ENCODE results near the gene BMPR1B.
"Not testable (repeated sequence)": the region's sequence is repeated elsewhere in the genome, so short reads cannot be mapped to it uniquely, and the experiment has no call there.

The BMPR1B gene

GRCh38 chr4:95049551-95050233 is 291.9 kb downstream of the BMPR1B start:
- no peak for DNase-seq

DNA sequence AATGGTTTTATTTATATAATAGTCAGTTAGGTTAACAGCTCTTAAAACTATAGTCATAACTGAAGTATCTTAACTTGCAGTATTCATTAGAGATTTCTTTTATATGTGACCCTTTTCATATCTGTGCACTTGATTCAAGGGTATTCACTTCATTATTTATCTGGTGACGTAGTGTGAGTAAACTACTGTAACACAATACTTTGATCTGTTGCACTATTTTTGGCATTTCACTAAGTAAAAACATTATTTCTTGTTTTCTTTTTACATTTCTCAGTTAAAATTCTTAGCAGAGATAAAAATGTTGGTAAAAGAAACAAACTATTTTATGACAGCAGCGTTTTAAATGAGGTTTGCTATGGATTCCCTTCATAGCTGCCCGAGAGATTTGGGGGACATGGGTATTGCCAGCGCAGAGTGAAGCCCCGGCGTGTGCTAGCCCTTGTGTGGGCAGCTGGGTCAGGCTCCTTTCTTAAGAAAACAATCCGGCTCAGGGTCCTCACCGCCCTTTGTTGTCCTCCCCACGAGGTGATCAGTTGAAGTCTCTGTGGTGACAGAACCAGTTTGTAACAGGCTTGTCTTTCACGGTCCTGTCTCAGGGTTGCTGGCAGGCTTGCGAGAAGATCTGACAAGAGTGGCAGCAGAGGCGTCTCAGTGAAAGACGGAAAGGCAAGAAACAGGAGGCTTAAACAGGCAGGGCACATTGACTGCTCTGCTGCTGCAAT is 293.4 kb downstream of the BMPR1B start:
- no peak for DNase-seq

- no peak for DNase-seq
Observed at GRCh38 chr4:95051702-95052020, 293.9 kb downstream of the BMPR1B start.

- DNase-seq: no peak
Observed at GRCh38 chr4:95058991-95059390, 301.2 kb downstream of the BMPR1B start.

DNA sequence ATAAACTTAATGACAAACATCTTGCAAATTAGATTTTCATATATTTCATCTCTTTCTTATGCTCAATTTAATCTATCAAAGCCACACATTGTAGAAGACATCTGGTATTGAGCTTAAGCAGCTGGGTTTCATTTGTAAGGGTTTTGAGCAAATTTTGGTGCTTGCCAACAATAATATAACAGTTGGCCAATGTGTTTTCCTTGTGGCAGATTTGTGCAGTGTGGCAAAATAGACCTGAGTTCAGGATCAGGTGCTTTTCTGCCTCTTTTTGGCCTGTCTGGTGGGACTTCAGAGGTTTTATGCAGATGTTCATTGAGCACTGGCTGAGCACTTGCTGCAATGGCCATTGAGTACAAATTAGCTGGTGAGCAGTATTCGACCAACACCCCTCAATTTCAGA is 301.9 kb downstream of the BMPR1B start:
- DNase-seq: no peak

DNA sequence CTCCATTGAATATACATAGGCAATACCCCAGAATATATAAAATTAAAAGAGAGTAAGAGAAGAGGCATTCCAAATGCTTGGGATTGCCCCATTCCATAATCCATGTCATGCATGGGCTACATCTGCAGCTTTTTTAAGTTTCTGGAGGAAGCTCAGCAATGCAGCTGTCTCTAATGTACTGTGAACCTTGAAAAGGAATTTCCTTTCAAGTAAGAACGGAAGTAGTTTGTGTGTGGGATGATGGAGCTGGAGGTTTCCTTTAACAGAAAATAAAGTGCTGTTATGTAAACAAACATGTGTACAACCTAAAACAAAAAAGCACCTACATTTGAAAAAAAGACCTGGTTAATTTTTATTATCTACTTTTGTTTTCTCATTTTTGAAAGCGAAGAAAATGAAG is 303.5 kb downstream of the BMPR1B start:
- DNase-seq: no peak

DNA sequence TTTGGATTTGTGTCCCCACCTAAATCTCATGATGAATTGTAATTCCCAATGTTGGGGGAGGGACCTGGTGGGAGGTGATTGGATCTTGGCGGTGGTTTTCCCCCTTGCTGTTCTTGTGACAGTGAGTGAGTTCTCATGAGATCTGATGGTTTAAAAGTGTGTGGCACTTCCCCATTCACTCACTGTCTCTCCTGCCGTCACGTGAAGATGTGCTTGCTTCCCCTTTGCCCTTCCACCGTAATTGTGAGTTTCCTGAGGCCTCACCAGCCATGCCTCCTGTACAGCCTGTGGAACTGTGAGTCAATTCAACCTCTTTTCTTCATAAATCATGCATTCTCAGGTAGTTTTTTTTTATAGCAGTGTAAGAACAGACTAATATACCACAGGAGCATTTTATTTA is 304.0 kb downstream of the BMPR1B start:
- not testable (repeated sequence) for DNase-seq

DNA sequence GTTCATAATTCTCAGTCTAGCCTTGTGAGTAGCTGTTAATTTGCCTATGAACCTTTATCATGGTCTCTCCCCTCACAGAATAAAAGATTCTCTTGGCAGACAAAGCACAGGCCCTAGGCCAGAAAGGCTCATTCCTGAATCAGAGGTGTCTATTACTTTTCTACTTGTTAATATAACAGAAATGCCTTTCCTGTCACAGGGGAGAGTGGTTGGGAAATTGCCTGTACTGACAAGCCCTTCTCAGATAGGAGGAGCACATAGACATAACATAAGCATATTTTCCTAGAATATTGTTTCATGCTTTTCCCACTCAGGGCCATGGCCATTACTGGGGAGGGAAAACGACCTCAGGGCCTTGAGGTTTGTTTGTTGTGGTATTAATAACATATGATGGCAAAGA is 308.3 kb downstream of the BMPR1B start:
- no peak for DNase-seq

DNA sequence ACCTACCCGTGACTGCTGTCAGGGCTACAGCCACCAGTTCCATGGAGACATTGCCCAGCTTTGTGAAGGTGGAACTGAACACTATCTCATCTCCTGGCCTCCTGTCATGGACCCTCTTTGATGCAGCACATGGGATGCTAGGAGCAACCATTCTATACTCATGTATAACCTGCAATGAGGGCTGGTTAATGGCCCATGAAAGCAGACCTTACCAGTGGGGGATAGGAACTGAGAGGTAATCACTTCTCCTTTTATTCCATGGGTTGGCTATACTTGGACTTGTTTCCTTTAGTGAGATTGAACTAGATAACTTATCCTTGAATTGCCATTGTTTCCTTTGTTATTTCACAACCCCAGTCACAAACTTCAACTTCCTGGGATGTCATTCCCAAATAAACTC is 310.6 kb downstream of the BMPR1B start:
- DNase-seq: no peak

GRCh38 chr4:95068818-95069478 is 311.2 kb downstream of the BMPR1B start:
- DNase-seq: no peak

DNA sequence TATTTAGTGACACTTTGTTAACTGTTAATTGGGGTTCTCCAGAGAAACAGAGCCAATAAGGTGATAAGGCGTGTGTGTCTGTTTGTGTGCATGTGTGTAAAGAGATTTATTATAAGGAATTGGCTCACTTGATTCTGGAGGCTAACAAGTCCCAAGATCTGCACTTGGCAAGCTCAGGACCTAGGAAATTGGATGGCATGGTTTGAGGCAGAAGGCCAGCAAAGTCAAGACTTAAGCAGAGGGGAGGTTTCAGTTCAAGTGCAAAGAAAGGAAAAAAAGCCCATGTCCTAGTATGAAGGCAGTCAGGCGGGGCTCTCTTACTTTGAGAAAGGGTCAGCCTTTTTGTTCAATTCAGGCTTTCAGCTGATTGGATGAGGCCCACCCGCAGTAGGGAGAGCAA is 314.1 kb downstream of the BMPR1B start:
- DNase-seq: no peak

DNA sequence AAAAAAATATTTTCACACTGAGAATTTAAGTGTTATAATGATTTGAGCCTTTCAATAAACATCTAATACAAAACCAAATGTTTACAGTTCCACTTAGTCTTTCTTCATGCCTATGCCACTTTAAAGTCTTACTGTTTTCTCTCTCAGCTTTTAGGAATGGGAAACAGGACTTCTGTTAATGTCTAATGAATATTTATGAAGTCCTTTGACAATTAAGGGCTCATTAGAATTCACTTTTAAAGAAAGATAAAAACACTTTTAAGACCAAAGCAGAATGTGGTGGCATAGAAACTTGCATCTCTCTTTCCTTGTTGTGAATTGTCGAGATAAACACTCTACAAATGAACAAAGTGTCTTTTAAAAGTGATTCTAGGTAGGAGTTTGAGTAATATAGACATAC is 315.9 kb downstream of the BMPR1B start:
- DNase-seq: no peak

GRCh38 chr4:95077864-95078263 is 320.1 kb downstream of the BMPR1B start:
- no peak for DNase-seq

DNA sequence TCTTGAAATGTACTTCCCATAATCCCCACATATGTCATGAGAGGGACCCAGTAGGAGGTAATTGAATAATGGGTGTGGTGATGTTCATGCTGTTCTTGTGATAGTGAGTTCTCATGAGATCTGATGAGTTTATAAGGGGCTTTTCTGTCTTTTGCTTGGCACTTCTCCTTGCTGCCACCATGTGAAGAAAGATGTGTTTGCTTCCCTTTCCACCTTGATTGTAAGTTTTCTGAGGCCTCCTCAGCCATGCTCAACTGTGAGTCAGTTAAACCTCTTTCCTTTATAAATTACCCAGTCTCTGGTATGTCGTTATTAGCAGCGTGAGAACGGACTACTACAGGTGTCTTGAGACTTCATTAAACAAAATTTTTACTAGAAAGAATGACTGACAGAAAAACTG is 323.2 kb downstream of the BMPR1B start:
- DNase-seq: no peak

- no peak for DNase-seq
Observed at GRCh38 chr4:95084584-95084983, 326.8 kb downstream of the BMPR1B start.

DNA sequence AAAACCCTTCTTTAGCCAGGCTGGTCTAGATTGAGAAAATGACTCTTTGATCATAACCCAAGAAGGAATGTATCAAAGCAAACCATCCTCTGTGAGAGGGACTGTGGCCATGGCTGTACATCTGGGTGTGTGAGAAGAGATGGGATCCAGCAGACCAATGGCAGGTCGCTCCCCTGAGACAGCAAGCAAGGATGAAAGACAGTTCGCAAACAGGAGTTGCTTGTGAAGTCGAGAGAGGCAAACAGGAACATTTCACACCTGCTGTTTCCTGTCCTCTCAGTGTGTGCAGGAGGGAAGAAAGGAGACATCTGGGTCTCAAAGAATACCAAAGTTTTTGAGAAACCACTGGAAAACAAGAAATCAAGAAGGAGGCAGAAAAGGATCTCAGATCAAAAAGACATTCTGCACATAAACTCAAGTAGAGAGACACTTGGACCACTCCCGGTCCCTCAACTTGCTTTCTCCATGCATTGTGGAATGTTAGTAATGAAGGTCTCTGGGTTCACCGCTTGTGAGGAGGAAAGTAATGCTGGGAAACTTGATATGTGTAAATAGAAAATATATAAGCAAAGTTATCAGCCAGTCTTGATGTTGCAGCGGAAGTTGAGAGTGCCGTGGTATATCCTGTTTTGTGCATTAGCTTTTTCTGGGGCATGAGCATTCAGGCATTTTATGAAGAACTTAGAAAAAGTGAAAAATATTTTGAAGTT is 327.5 kb downstream of the BMPR1B start:
- DNase-seq: no peak

GRCh38 chr4:95086551-95086950 is 328.8 kb downstream of the BMPR1B start:
- no peak for DNase-seq

DNA sequence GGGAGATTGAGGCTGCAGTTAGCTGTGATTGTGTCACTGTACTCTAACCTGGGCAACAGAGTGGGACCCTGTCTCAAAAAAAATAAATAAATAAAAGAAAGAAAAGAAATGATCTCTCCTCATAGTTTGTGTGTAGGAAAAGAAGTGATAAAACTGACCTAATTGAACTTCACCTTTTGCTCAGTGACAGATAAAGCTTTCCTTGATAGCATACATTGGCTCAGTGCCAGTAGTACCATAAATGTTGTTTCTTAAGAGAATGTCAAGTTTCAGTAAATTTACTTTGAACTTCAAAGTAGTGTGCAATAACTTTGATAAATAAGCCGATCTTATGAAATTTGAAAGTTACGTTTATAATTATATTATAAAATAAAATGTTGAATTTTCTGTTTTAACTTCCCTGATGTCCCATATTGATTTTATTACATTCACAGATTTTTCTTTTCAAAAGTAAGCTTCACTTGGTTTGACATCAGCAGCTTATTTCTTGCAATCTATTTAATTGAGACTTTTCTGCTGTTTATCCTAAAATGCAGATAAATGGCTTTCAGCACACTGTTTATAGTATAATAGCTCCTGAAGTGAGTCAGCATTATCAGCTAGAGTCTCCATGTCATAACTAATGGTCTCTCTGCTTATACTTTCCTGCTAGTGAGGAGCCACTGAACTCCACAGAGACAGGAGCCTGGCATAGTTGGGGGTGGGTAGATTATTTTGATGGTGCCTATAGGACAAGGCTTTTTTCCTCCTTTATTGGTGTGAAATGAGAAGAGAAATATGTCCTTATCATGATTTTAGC is 330.1 kb downstream of the BMPR1B start:
- DNase-seq: no peak

DNA sequence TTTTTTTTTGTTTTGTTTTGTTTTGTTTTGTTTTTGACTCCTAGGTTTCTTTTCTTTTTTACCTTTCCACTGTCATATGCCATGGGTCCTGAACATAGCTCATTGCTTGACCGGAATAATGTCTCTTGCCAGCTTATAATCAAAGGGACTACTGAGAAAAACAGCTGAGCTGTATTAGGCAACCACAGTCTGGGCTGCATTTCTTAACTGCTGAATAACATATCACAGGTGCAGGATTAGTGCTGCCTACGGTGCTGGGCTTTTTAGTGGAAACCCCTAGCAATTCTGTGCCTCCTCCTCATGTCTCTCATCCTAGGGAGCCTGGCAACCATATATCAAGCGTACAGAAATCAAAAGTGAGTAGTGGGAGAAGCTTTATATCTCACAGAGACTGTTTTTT is 333.5 kb downstream of the BMPR1B start:
- no peak for DNase-seq

GRCh38 chr4:95092766-95093165 is 335.0 kb downstream of the BMPR1B start:
- DNase-seq: no peak

DNA sequence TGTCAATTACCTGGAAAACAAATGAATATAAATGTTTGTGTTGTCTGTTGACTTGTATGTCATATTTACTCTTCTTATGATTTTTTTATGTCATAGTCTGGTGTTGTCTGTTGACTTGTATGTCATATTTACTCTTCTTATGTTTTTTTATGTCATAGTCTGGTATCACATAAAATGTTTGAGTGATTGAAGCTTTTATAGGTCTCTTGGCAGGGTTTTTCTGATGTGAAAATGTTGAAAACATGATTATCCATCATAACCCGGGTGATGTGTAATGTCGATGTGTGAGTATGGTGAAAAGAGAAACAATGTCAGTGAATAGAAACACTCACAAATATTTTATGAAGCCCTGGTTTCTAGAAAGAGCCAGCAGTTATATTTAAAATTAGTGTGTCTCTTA is 335.7 kb downstream of the BMPR1B start:
- DNase-seq: no peak

DNA sequence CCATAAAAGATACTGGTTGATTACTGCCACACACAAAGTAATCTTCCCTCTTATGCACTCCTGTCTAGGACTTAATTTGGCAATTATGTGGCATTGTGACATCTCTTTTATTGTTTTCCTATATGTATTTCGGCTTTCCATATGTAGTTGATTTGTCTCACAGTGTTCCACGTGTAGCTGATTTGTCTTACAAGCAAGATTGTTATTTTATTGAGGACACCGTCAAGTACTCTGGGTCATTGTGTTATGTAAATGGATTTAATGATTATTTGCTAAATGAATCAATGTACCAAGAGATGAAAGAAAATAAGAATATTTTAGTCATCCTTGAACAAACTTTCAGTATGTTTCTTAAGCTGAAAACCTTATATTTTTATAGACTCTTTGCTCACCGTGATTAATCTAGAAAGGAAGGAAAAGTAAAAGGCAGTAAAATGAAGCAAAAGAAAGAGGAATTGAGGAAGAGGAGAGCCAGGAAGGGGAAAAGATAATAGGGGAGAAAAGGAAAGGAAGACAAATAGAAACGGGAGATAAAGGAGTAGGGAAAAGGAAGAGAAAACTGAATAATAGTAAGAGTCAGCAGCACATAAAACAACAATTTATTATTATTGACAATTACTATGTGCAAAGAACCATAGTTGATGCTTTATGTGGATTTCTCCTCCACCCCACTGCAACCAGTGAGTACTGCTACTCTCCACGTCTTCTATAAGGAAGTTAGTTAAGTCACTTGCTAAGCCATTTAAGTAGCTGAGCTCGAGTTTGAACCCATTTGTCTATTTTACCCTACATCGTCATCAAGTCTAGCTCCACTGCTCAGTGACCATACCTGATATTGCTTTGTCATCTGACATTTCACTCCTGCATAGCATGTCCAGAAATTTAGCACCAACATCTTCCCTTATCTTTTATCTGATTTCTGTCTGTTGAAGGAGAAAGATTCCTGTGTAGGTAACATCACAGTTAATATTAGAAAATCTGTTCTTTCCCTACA is 336.5 kb downstream of the BMPR1B start:
- DNase-seq: no peak
